ENCODE results near the gene DCPS.

Gene DCPS

DNA sequence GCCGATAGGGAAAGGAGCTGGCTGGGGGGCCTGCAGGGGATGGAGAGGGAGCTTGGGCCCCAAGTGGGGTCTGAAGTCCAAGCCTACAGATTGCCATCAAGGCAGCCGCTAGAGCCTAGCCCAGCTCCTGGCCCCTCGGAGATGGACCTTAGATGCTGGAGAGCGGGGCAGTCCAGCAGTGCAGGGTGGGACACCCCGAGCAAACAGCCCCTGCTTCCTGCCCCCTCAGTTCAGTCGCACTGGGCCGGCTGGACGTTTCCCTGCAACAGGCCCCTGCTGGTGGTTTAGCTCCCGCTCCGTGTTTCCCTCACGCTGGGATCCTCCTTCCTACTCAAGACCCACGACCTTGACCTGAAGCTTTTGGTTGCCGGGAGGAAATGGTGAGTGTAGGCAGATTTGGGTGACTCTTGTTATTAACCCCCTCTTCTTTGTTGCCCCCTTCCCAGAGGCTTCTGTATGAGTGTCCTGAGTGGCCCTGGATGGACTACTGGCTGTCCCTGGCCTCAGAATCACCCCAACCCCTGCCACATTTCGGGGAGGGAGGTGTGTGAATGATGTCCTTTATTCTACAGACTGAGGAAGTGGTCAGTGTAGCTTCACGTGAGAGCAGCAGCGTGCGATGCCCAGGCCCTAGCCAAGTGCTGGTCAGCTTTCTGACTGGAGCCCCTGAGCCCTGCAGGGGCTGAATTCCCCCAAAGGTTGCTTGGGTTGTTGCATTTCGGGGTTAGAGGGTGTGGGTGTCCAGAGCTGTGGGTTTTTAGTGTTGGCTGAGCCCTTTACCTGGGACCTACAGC, 54.3 kb downstream of the DCPS start:
- no peak overlapping the region for H3K4me3 ChIP-seq (ENCODE audit: insufficient read depth, low read length, poor library complexity, severe bottlenecking)
- H2AFZ ChIP-seq (ENCODE audit: low read depth, low read length, severe bottlenecking): no peak overlapping the region
- H3K4me2 ChIP-seq (ENCODE audit: low read depth, low read length, poor library complexity, severe bottlenecking): no peak overlapping the region
- no peaks in the 10 kb centered on the region for H4K20me1 ChIP-seq (ENCODE audit: low read depth, low read length)
- no peak overlapping the region for H3K9ac ChIP-seq (ENCODE audit: low read length)
- H3K79me2 ChIP-seq (ENCODE audit: insufficient read depth, low read length): no peaks in the 10 kb centered on the region
- no peaks in the 10 kb centered on the region for H3K36me3 ChIP-seq (ENCODE audit: low read length)
- TF ChIP-seq EZH2phosphoT487 (conservative IDR thresholded peaks at IDR 0.05; ENCODE audit: low read length): no peak
- TF ChIP-seq, protein P1, sequence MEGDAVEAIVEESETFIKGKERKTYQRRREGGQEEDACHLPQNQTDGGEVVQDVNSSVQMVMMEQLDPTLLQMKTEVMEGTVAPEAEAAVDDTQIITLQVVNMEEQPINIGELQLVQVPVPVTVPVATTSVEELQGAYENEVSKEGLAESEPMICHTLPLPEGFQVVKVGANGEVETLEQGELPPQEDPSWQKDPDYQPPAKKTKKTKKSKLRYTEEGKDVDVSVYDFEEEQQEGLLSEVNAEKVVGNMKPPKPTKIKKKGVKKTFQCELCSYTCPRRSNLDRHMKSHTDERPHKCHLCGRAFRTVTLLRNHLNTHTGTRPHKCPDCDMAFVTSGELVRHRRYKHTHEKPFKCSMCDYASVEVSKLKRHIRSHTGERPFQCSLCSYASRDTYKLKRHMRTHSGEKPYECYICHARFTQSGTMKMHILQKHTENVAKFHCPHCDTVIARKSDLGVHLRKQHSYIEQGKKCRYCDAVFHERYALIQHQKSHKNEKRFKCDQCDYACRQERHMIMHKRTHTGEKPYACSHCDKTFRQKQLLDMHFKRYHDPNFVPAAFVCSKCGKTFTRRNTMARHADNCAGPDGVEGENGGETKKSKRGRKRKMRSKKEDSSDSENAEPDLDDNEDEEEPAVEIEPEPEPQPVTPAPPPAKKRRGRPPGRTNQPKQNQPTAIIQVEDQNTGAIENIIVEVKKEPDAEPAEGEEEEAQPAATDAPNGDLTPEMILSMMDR (IDR thresholded peaks at IDR 0.05; ENCODE audit: insufficient read depth, low read length, poor library complexity, severe bottlenecking): no peak
- no peaks in the 10 kb centered on the region for H3K27me3 ChIP-seq (ENCODE audit: low read length)
- no peaks in the 10 kb centered on the region for H3F3A ChIP-seq (ENCODE audit: insufficient read depth)
- H3K9me2 ChIP-seq (replicated peaks; ENCODE audit: insufficient read depth, low read length): no peaks in the 10 kb centered on the region
- no peak overlapping the region for H3K27ac ChIP-seq (ENCODE audit: low read depth, low read length)
- no peaks in the 10 kb centered on the region for H3K9me3 ChIP-seq (ENCODE audit: insufficient read depth, low read length)

DNA sequence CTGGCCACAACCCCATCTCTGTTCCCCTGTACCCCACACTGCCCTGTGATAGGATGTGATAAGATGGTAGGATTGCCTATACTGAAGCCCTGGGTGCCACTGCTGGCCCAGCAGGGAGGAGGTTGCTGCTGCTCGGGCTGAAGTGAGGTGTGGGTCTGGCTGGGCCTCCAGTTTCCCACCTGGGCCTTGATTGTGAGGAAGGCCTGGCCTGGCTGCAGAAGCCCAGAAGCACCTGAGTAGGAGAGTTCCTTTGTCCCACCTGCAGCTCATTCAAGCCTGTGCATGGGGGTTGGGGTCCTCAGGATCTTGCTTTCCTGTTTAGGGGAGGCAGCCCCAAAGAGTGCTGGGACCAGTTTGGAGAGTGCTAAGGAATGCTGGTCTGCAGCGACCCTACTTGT, 54.9 kb downstream of the DCPS start:
- Histone ChIP-seq H3K36me3 (ENCODE audit: low read length) (no peaks in the 10 kb centered on the region), H3K4me2 (ENCODE audit: low read depth, low read length, poor library complexity, severe bottlenecking) (no peak overlapping the region), H3K27ac (ENCODE audit: low read depth, low read length) (no peak overlapping the region), H3K4me3 (ENCODE audit: insufficient read depth, low read length, poor library complexity, severe bottlenecking) (no peak overlapping the region), H2AFZ (ENCODE audit: low read depth, low read length, severe bottlenecking) (no peak overlapping the region), H3K27me3 (ENCODE audit: low read length) (no peaks in the 10 kb centered on the region), H3F3A (ENCODE audit: insufficient read depth) (no peaks in the 10 kb centered on the region), H4K20me1 (ENCODE audit: low read depth, low read length) (no peaks in the 10 kb centered on the region), H3K79me2 (ENCODE audit: insufficient read depth, low read length) (no peaks in the 10 kb centered on the region), H3K9ac (ENCODE audit: low read length) (no peak overlapping the region), H3K9me2 (replicated peaks; ENCODE audit: insufficient read depth, low read length) (no peaks in the 10 kb centered on the region), H3K9me3 (ENCODE audit: insufficient read depth, low read length) (no peaks in the 10 kb centered on the region)
- no peak for TF ChIP-seq EZH2phosphoT487 (conservative IDR thresholded peaks at IDR 0.05; ENCODE audit: low read length)
- TF ChIP-seq, protein P1 (IDR thresholded peaks at IDR 0.05; ENCODE audit: insufficient read depth, low read length, poor library complexity, severe bottlenecking): no peak

DNA sequence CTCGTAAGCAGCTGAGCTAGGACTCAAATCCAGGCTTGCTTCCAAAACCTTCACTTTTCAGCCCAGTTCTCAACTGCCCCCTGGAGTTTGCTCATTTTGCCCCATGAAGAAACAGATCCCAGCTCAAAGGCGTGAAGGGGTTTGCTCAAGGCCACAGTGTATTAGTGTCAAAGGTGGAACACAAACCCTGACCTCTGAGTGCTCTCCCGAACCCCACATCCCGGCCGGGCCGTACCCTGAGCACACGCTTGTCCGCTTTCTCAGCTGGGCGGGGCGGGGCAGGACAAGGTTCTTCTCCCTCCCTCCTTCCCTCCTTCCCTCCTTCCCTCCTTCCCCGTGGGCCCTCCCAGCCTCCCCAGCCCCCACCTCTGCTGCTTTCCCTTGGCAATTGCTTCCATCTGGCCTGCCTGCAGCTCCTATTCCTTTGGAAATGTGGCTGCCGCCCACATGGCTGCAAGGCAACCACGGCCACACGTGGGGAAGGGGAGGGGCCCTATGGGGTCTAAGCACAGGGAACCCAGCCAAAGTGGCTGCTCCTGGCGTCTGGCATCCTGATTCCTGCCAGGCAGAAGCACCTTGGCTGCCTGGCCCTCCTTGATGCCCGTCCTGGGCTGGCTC, 55.7 kb downstream of the DCPS start:
- Histone ChIP-seq H3K4me3 (ENCODE audit: insufficient read depth, low read length, poor library complexity, severe bottlenecking) (no peak overlapping the region), H3K27ac (ENCODE audit: low read depth, low read length) (no peak overlapping the region), H3K79me2 (ENCODE audit: insufficient read depth, low read length) (no peaks in the 10 kb centered on the region), H3K9me2 (replicated peaks; ENCODE audit: insufficient read depth, low read length) (no peaks in the 10 kb centered on the region), H3K9ac (ENCODE audit: low read length) (no peak overlapping the region), H3K4me2 (ENCODE audit: low read depth, low read length, poor library complexity, severe bottlenecking) (no peak overlapping the region), H4K20me1 (ENCODE audit: low read depth, low read length) (no peaks in the 10 kb centered on the region), H3F3A (ENCODE audit: insufficient read depth) (no peaks in the 10 kb centered on the region), H3K36me3 (ENCODE audit: low read length) (no peaks in the 10 kb centered on the region), H3K27me3 (ENCODE audit: low read length) (no peaks in the 10 kb centered on the region), H2AFZ (ENCODE audit: low read depth, low read length, severe bottlenecking) (no peak overlapping the region), H3K9me3 (ENCODE audit: insufficient read depth, low read length) (no peaks in the 10 kb centered on the region)
- TF ChIP-seq, protein P1 (IDR thresholded peaks at IDR 0.05; ENCODE audit: insufficient read depth, low read length, poor library complexity, severe bottlenecking): no peak
- no peak for TF ChIP-seq EZH2phosphoT487 (conservative IDR thresholded peaks at IDR 0.05; ENCODE audit: low read length)

Data from SU-DHL-6 (cell line).